ENCODE measurements around the gene TANC1.

DNA sequence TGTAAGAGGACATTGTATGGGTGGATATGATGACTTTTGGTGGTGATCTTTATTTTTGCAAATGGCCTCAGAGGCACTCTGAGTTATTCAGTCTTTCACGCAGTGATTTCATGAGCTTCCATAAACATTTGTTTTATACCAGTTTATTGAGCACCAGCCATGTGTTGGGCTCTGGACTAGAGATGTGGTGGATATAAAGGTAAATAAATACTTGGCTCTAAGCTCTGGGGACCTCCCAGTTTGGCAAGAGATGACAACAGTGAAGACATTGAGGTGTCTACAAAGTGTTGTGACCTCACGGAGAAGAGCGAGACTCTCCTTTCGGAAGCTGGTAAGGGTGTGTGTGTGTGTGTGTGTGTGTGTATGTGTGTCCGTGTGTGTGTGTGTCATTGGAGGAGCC lies 146.4 kb downstream of the TANC1 start:
- TF ChIP-seq CTCF (IDR thresholded peaks at IDR 0.05) (no peak), EP300 (IDR thresholded peaks at IDR 0.05; ENCODE audit: low read depth) (no peak), POLR2A (IDR thresholded peaks at IDR 0.05) (no peak), POLR2AphosphoS5 (IDR thresholded peaks at IDR 0.05) (no peak)

Measured in transverse colon (tissue), 4 donors.